Measurements from ENCODE around the gene GHRL.

GHRL gene

GRCh38 chr3:10292505-10293419, at the start of gene GHRL:
TSS of gene GHRL (minus strand) at chr3:10292947. CDS start at chr3:10290180, 2,767 bp downstream.
- Histone ChIP-seq H3K9ac (ENCODE audit: low read depth, low read length) (no peak within 1 kb of the TSS), H3K36me3 (ENCODE audit: insufficient read depth, low read length) (no peaks in the 10 kb centered on the region), H3K4me1 (ENCODE audit: insufficient read depth, low read length) (peaks cover 3% of the 10 kb centered on the region; the same call in 1 of the 2 replicates), H3K9me3 (ENCODE audit: control insufficient read depth, insufficient read depth, low read length) (no peaks in the 10 kb centered on the region)

GRCh38 chr3:10341901-10342398, 49.2 kb upstream of the GHRL start:
- H3K4me1 ChIP-seq (ENCODE audit: insufficient read depth, low read length): no peaks in the 10 kb centered on the region
- no peaks in the 10 kb centered on the region for H3K9me3 ChIP-seq (ENCODE audit: control insufficient read depth, insufficient read depth, low read length)
- no peaks in the 10 kb centered on the region for H3K36me3 ChIP-seq (ENCODE audit: insufficient read depth, low read length)
- no peak overlapping the region for H3K9ac ChIP-seq (ENCODE audit: low read depth, low read length)

DNA sequence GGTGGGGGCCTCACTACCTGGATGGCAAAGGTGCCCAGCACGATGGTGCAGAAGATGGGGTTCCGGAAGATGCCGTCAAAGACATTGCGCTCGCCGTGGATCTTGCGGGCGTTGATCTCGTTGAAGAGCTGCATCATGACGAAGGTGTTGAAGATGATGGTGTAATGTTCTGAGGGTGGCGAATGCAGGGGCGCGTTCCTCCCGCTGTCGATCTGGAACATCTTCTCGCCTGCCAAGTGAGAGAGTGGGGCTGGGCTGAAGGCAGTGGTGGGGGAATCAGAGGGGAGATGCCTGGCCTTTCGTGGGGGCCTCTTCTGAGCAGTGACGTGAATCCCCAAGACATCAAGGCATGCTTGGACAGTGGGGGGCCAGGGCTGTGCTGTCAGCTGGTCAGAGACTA, 47.7 kb upstream of the GHRL start:
- Histone ChIP-seq H3K36me3 (ENCODE audit: insufficient read depth, low read length) (no peaks in the 10 kb centered on the region), H3K4me1 (ENCODE audit: insufficient read depth, low read length) (no peaks in the 10 kb centered on the region), H3K9ac (ENCODE audit: low read depth, low read length) (no peak overlapping the region), H3K9me3 (ENCODE audit: control insufficient read depth, insufficient read depth, low read length) (no peaks in the 10 kb centered on the region)

- H3K9ac ChIP-seq (ENCODE audit: low read depth, low read length): no peak overlapping the region
- H3K36me3 ChIP-seq (ENCODE audit: insufficient read depth, low read length): no peaks in the 10 kb centered on the region
- no peaks in the 10 kb centered on the region for H3K4me1 ChIP-seq (ENCODE audit: insufficient read depth, low read length)
- H3K9me3 ChIP-seq (ENCODE audit: control insufficient read depth, insufficient read depth, low read length): no peaks in the 10 kb centered on the region
These were observed 47.3 kb upstream of the GHRL start for GRCh38 chr3:10340046-10340445.

GRCh38 chr3:10339376-10339955, 46.7 kb upstream of the GHRL start:
- Histone ChIP-seq H3K4me1 (ENCODE audit: insufficient read depth, low read length) (no peaks in the 10 kb centered on the region), H3K9me3 (ENCODE audit: control insufficient read depth, insufficient read depth, low read length) (no peaks in the 10 kb centered on the region), H3K9ac (ENCODE audit: low read depth, low read length) (no peak overlapping the region), H3K36me3 (ENCODE audit: insufficient read depth, low read length) (no peaks in the 10 kb centered on the region)

GRCh38 chr3:10338591-10339353, 46.0 kb upstream of the GHRL start:
- no peak overlapping the region for H3K9ac ChIP-seq (ENCODE audit: low read depth, low read length)
- no peaks in the 10 kb centered on the region for H3K9me3 ChIP-seq (ENCODE audit: control insufficient read depth, insufficient read depth, low read length)
- H3K4me1 ChIP-seq (ENCODE audit: insufficient read depth, low read length): no peaks in the 10 kb centered on the region
- H3K36me3 ChIP-seq (ENCODE audit: insufficient read depth, low read length): no peaks in the 10 kb centered on the region

DNA sequence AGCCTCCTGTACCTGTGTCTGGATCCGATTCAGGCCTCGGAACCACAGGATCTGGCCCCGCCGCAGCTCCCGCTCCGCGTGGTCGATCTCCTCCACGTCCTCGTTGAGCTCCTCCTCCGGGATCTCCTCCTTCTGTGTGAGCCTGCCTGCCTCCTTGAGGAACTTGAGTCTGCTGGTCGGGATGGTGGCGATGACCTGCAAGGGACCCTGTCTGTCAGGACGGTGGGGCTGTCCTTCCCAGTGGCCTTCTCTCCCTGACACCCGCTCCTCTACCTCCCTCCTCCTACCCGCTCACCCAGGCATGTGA, 45.4 kb upstream of the GHRL start:
- no peak overlapping the region for H3K9ac ChIP-seq (ENCODE audit: low read depth, low read length)
- no peaks in the 10 kb centered on the region for H3K4me1 ChIP-seq (ENCODE audit: insufficient read depth, low read length)
- no peaks in the 10 kb centered on the region for H3K9me3 ChIP-seq (ENCODE audit: control insufficient read depth, insufficient read depth, low read length)
- H3K36me3 ChIP-seq (ENCODE audit: insufficient read depth, low read length): no peaks in the 10 kb centered on the region

DNA sequence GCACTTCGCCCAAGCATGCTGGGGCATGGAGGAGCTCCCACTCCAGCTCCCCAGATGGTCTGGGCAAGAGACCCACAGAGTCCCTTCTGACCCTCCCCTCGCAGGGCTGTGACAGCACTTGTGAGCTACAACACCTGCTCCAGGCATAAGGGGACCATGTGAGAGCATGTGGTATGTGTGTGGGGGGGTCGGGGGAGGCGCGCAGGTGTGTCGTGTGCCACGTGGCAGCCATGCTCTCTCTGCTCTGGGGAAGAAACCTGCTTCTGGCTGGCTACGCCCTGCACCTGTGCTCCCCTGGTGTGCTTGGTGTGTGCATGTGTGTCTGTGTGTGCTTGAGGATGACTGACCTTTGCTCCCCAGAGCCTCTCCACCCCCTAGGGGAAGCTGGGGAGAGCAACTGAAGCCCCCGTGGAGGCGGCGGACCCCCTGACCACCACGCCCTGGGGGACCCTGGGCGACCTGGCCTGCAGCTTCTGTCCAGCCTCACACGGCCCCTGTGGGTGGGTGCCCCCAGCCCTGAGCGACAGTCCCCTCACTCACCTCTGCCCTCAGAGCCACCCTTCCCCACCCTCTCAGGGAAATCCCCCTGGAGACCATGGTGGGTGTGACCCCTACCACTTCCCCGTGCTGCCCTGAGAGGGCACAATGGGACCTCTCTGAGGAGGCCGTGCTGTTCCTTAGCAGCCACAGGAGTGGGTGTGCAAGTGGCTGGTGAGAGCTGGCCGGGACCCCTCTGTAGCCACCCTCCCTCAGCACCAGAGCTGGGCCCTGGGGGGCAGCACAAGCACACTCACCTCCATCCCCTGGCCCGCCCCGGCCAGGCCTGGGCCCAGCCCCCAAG, 44.8 kb upstream of the GHRL start:
- no peaks in the 10 kb centered on the region for H3K4me1 ChIP-seq (ENCODE audit: insufficient read depth, low read length)
- no peak overlapping the region for H3K9ac ChIP-seq (ENCODE audit: low read depth, low read length)
- no peaks in the 10 kb centered on the region for H3K9me3 ChIP-seq (ENCODE audit: control insufficient read depth, insufficient read depth, low read length)
- H3K36me3 ChIP-seq (ENCODE audit: insufficient read depth, low read length): no peaks in the 10 kb centered on the region

GRCh38 chr3:10336761-10337160, 44.0 kb upstream of the GHRL start:
- Histone ChIP-seq H3K9ac (ENCODE audit: low read depth, low read length) (no peak overlapping the region), H3K36me3 (ENCODE audit: insufficient read depth, low read length) (no peaks in the 10 kb centered on the region), H3K9me3 (ENCODE audit: control insufficient read depth, insufficient read depth, low read length) (no peaks in the 10 kb centered on the region), H3K4me1 (ENCODE audit: insufficient read depth, low read length) (no peaks in the 10 kb centered on the region)

- H3K36me3 ChIP-seq (ENCODE audit: insufficient read depth, low read length): no peaks in the 10 kb centered on the region
- H3K4me1 ChIP-seq (ENCODE audit: insufficient read depth, low read length): no peaks in the 10 kb centered on the region
- no peaks in the 10 kb centered on the region for H3K9me3 ChIP-seq (ENCODE audit: control insufficient read depth, insufficient read depth, low read length)
- no peak overlapping the region for H3K9ac ChIP-seq (ENCODE audit: low read depth, low read length)
These were observed 43.3 kb upstream of the GHRL start for GRCh38 chr3:10335871-10336622.

GRCh38 chr3:10335190-10335738, 42.5 kb upstream of the GHRL start:
- Histone ChIP-seq H3K9ac (ENCODE audit: low read depth, low read length) (no peak overlapping the region), H3K36me3 (ENCODE audit: insufficient read depth, low read length) (no peaks in the 10 kb centered on the region), H3K9me3 (ENCODE audit: control insufficient read depth, insufficient read depth, low read length) (no peaks in the 10 kb centered on the region), H3K4me1 (ENCODE audit: insufficient read depth, low read length) (no peaks in the 10 kb centered on the region)

DNA sequence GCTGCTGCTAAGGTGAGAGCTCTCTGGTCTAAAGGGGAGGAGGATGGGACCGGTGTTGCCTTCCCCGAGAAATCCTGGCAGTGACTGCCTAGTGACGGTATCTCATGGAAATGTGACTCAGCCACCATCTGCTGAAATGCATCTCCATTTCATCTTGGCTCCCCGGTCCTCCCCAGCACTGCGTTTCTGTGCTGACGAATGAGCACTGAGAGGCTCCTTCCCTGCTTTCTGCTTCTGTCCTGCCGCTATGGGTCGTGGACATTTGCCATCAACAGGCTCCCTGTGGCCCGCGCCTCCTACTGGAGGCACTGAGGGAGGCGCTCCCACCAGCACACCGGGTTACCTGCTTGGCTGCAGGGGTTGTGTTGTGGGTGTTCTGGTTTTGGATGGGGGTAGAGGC, 41.7 kb upstream of the GHRL start:
- no peak overlapping the region for H3K9ac ChIP-seq (ENCODE audit: low read depth, low read length)

GRCh38 chr3:10334042-10334441, 41.3 kb upstream of the GHRL start:
- no peaks in the 10 kb centered on the region for H3K9me3 ChIP-seq (ENCODE audit: control insufficient read depth, insufficient read depth, low read length)
- no peak overlapping the region for H3K9ac ChIP-seq (ENCODE audit: low read depth, low read length)
- H3K36me3 ChIP-seq (ENCODE audit: insufficient read depth, low read length): no peaks in the 10 kb centered on the region
- H3K4me1 ChIP-seq (ENCODE audit: insufficient read depth, low read length): no peaks in the 10 kb centered on the region

More for the DNA sequence above, 41.7 kb upstream of the GHRL start:
- Histone ChIP-seq H3K36me3 (ENCODE audit: insufficient read depth, low read length) (no peaks in the 10 kb centered on the region), H3K9me3 (ENCODE audit: control insufficient read depth, insufficient read depth, low read length) (no peaks in the 10 kb centered on the region), H3K4me1 (ENCODE audit: insufficient read depth, low read length) (no peaks in the 10 kb centered on the region)

Data from ES-I3 (cell line).